T-helper 2 cell treated with Interferon-gamma antibody and Interleukin-4, amounts not matched to agents 5 μg/mL and 100 μg/mL, for 36 hours (primary cell): ENCODE data around the gene ATP11A.

Source experiments
- DNase-seq: peaks from one replicate; pipeline ENCODE4 v3.0.0; 2021; ENCODE audit warnings: low spot score
- H3K27ac Mint-ChIP-seq: one replicate; pipeline ENCODE4 v1.8.0; 2021; ENCODE audit warnings: mild to moderate bottlenecking, mixed read lengths
- H3K27me3 Mint-ChIP-seq: one replicate; pipeline ENCODE4 v1.8.0; 2021; ENCODE audit warnings: low read depth, mixed read lengths
- H3K36me3 Mint-ChIP-seq: one replicate; pipeline ENCODE4 v1.8.0; 2021; ENCODE audit warnings: low read depth, mixed read lengths
- H3K4me1 Mint-ChIP-seq: one replicate; pipeline ENCODE4 v1.8.0; 2021; ENCODE audit warnings: low read depth, mixed read lengths
- H3K4me3 Mint-ChIP-seq: one replicate; pipeline ENCODE4 v1.8.0; 2022; ENCODE audit warnings: mild to moderate bottlenecking, moderate library complexity, mixed read lengths
- H3K9me3 Mint-ChIP-seq: one replicate; pipeline ENCODE4 v1.8.0; 2021; ENCODE audit warnings: mixed read lengths

The ATP11A gene

DNA sequence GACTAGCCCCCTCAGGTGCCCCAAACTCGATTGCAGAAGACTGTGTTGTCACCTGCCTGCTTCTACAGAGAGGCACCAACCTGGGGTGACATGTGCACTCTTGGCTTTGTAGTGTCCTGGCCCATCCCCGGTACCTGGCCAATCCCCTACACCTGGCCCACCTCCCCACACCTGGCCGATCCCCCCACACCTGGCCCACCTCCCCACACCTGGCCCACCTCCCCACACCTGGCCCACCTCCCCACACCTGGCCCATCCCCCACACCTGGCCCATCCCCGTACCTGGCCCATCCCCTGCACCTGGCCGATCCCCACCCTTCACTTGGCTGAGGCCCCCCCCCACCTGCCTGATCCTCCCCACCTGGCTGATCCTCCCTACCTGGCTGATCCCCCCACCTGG lies 25.4 kb downstream of the ATP11A start:
- no peak overlapping the region for H3K27ac Mint-ChIP-seq
- no peak overlapping the region for H3K4me3 Mint-ChIP-seq
- no peaks in the 10 kb centered on the region for H3K27me3 Mint-ChIP-seq
- DNase-seq = no peak
- H3K9me3 Mint-ChIP-seq = no peaks in the 10 kb centered on the region
- no peaks in the 10 kb centered on the region for H3K36me3 Mint-ChIP-seq
- no peaks in the 10 kb centered on the region for H3K4me1 Mint-ChIP-seq

DNA sequence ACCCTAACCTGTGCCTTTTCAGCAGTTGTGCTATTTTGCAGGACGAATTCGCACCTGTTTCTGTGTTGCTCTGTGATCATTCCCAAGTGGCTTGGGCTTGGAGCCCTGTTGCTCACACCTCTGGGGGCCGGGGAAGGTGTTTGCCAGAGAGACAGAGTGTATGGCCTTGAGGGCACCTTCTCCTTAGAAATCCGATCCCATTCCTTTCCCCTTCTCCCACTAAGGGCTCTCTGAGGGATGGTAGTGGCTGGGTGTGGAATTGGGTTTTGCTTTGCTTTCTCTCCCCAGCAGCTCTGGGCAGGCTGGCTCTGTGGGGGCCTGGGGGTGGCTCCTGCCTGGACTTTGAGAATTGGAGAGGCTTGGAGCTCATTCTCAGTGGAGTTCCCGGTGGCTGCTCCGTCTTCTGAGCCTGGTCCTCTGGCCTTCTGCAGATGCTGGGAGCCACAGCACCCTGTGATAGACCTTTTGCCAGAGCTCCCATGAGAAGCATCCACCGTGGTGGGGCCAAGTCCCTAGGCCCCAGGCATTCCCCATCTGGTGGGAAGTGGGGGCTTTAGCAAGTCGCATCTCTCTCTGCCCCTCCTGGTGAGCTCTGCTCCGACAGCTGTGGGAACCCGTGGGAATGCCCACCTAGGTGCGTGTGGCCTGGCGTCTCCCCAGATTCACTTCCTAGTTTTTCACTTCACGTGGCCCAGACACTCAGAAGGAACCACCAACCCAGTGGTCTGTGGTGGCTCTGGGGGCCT lies 26.1 kb downstream of the ATP11A start:
- H3K27me3 Mint-ChIP-seq = no peaks in the 10 kb centered on the region
- H3K27ac Mint-ChIP-seq = no peak overlapping the region
- no peaks in the 10 kb centered on the region for H3K36me3 Mint-ChIP-seq
- no peak for DNase-seq
- no peaks in the 10 kb centered on the region for H3K4me1 Mint-ChIP-seq
- H3K4me3 Mint-ChIP-seq = no peak overlapping the region
- no peaks in the 10 kb centered on the region for H3K9me3 Mint-ChIP-seq

GRCh38 chr13:112716461-112716820 lies 26.6 kb downstream of the ATP11A start:
- Mint-ChIP-seq H3K4me3 (no peak overlapping the region), H3K27me3 (no peaks in the 10 kb centered on the region), H3K4me1 (no peaks in the 10 kb centered on the region), H3K27ac (no peak overlapping the region), H3K36me3 (no peaks in the 10 kb centered on the region), H3K9me3 (no peaks in the 10 kb centered on the region)
- DNase-seq = no peak

DNA sequence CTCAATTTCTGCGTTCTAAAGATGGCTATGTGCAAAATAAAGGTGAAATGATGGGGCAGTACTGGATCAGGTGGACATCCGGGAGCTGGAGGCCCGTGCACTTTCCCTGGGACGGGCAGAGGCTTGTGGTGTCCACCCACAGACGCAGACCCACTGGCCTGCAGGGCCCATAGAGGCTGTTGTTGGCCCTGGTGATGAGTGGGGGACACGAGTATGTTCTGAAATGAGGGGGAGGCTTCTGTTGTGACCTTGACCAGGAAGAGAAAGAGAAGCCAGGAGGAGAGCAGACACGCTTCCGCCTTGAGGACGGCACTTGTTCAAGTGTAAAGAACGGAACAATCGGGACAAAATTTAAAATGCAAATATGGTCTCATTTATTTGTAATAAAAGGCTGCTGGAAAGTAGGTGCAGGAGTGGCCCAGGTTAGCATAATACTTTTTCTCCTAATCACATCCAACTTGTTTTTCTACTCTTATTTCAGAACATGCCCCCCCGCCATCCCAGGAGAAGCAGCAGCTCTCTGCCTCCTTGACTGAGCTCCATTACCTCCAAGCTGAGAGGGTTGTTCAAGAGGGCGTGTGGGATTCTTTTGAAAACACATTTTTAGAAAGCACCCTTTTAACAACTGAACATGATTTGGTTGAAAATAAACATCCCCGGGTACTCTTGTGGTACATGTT lies 27.1 kb downstream of the ATP11A start:
- no peaks in the 10 kb centered on the region for H3K27me3 Mint-ChIP-seq
- H3K9me3 Mint-ChIP-seq = no peaks in the 10 kb centered on the region
- no peak for DNase-seq
- H3K36me3 Mint-ChIP-seq = no peaks in the 10 kb centered on the region
- no peak overlapping the region for H3K27ac Mint-ChIP-seq
- no peak overlapping the region for H3K4me3 Mint-ChIP-seq
- H3K4me1 Mint-ChIP-seq = no peaks in the 10 kb centered on the region

- Mint-ChIP-seq H3K27me3 (no peaks in the 10 kb centered on the region), H3K36me3 (no peaks in the 10 kb centered on the region), H3K27ac (no peak overlapping the region), H3K4me3 (no peak overlapping the region), H3K4me1 (no peaks in the 10 kb centered on the region), H3K9me3 (no peaks in the 10 kb centered on the region)
- no peak for DNase-seq
These were observed 28.5 kb downstream of the ATP11A start for GRCh38 chr13:112718318-112718717.

GRCh38 chr13:112719016-112719415 lies 29.2 kb downstream of the ATP11A start:
- Mint-ChIP-seq H3K36me3 (no peaks in the 10 kb centered on the region), H3K4me3 (no peak overlapping the region), H3K27ac (no peak overlapping the region), H3K27me3 (no peaks in the 10 kb centered on the region), H3K9me3 (no peaks in the 10 kb centered on the region), H3K4me1 (no peaks in the 10 kb centered on the region)
- DNase-seq = no peak

DNA sequence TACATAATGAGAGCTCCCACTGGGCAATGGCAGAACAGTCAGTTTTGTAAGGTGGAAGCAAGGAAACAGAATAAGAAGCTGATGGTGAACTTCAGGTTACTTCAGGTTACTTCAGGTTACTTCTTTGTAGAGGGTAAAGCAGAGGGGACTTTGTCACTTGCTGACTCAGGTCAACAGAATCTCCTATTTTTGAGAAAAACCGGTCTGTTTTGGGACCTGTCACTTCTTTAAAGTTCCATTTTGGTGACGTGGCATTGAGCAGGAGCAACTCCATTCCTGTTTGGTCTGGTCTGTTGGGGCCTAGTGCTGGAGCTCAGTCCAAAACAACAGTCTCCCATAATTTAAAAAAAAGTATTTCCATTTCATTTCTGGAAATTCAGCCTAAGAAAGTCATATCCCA lies 29.7 kb downstream of the ATP11A start:
- no peak for DNase-seq
- Mint-ChIP-seq H3K4me3 (no peak overlapping the region), H3K36me3 (no peaks in the 10 kb centered on the region), H3K4me1 (no peaks in the 10 kb centered on the region), H3K9me3 (no peaks in the 10 kb centered on the region), H3K27ac (no peak overlapping the region), H3K27me3 (no peaks in the 10 kb centered on the region)

- peaks cover under 1% of the 10 kb centered on the region for H3K4me1 Mint-ChIP-seq
- H3K27me3 Mint-ChIP-seq = no peaks in the 10 kb centered on the region
- H3K36me3 Mint-ChIP-seq = no peaks in the 10 kb centered on the region
- no peaks in the 10 kb centered on the region for H3K9me3 Mint-ChIP-seq
- DNase-seq = no peak
- no peak overlapping the region for H3K27ac Mint-ChIP-seq
- no peak overlapping the region for H3K4me3 Mint-ChIP-seq
These were observed 30.4 kb downstream of the ATP11A start for GRCh38 chr13:112720251-112720650.

GRCh38 chr13:112720814-112721197 lies 31.0 kb downstream of the ATP11A start:
- H3K27ac Mint-ChIP-seq = no peak overlapping the region
- no peak overlapping the region for H3K4me3 Mint-ChIP-seq
- H3K4me1 Mint-ChIP-seq = peaks cover 5% of the 10 kb centered on the region
- H3K36me3 Mint-ChIP-seq = no peaks in the 10 kb centered on the region
- no peaks in the 10 kb centered on the region for H3K9me3 Mint-ChIP-seq
- no peaks in the 10 kb centered on the region for H3K27me3 Mint-ChIP-seq
- DNase-seq = no peak

DNA sequence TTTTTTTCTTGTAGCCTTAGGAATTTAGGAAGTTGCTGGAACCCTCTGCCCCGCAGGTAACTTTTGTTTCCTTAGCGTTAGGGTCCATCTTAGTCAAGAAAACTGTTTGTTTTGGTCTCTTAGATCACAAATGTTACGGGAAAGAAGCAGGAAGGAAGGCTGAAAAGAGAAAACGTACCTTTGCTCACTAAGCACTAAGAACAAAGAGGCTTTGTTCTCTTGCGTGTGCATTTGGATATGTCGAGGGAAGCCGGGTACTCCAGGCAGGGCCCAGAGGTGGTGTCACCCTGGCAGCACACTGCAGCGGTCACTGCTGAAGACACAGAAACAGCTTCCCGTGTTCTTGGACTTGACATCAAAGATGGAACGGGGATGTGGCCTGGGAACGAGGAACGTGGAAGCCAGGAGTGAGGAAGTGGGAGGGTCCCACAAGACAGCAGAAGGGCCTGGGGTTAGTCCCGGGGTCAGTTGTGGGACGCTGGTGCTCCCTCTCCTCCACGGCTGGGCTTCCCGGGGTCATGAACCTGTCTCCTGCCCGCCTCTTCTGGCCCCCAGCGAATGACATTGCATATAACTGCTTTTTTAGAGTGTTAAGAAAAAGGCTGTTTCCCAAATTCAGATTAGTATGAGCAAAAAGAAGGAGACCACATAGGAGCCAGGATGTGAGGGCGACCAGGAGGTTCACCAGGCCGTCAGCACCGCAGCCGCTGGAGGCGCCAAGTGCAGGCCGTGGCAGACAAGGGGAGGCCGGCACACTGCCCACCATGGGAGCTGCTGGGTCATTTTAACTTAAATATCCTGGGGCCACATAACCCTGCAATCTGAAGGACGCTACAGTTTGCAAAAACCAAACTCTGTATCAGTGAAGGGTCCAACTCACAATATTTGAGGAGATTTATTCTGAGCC lies 31.6 kb downstream of the ATP11A start:
- H3K27me3 Mint-ChIP-seq = no peaks in the 10 kb centered on the region
- DNase-seq = no peak
- no peaks in the 10 kb centered on the region for H3K36me3 Mint-ChIP-seq
- H3K27ac Mint-ChIP-seq = no peak overlapping the region
- H3K9me3 Mint-ChIP-seq = no peaks in the 10 kb centered on the region
- no peak overlapping the region for H3K4me3 Mint-ChIP-seq
- H3K4me1 Mint-ChIP-seq = peaks cover 8% of the 10 kb centered on the region

DNA sequence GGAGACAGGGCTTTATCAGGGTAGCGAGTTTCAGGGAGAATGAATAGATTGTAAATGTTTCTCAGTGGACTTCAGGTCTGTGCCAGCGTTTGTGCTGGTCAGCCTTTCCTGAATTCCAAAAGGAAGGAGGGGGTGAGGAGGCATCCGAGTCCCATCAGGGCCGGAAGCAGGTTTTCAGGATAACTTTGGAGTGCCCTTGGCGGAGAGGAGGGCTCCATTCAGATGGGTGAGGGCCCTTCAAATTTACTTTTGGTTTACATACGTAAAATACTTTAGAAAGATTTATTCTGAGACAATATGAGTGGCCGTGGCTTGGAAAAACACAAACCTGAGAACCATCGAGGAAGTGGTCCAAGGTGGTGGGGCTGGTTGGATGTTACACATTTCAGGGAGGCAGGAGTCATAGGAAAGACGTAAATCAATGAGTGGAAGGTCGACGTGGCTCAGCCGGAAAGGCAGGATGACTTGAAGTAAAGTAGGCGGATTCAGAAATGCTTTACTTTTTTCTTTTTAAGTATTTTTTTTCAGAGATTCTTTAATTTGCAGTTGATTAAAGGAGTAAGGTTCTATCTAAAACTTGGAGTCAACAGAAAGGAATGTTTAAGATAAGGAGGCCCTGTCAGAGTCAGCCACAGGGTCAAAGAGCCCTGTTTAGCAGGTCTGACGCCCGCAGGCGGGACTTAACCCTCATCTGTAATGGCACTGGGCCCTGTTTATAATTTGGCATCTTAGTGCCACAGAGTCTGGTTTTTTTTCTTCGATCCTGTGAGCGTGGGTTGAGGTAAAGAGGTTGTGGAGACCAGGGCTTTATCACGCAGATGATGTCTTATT lies 32.8 kb downstream of the ATP11A start:
- no peak overlapping the region for H3K4me3 Mint-ChIP-seq
- DNase-seq = no peak
- no peaks in the 10 kb centered on the region for H3K27me3 Mint-ChIP-seq
- H3K9me3 Mint-ChIP-seq = no peaks in the 10 kb centered on the region
- peaks cover 12% of the 10 kb centered on the region for H3K4me1 Mint-ChIP-seq
- no peaks in the 10 kb centered on the region for H3K36me3 Mint-ChIP-seq
- no peak overlapping the region for H3K27ac Mint-ChIP-seq

- DNase-seq = no peak
- Mint-ChIP-seq H3K27me3 (no peaks in the 10 kb centered on the region), H3K36me3 (no peaks in the 10 kb centered on the region), H3K9me3 (no peaks in the 10 kb centered on the region), H3K27ac (no peak overlapping the region), H3K4me3 (no peak overlapping the region), H3K4me1 (peaks cover 12% of the 10 kb centered on the region)
These were observed 33.9 kb downstream of the ATP11A start for GRCh38 chr13:112723771-112724170.

DNA sequence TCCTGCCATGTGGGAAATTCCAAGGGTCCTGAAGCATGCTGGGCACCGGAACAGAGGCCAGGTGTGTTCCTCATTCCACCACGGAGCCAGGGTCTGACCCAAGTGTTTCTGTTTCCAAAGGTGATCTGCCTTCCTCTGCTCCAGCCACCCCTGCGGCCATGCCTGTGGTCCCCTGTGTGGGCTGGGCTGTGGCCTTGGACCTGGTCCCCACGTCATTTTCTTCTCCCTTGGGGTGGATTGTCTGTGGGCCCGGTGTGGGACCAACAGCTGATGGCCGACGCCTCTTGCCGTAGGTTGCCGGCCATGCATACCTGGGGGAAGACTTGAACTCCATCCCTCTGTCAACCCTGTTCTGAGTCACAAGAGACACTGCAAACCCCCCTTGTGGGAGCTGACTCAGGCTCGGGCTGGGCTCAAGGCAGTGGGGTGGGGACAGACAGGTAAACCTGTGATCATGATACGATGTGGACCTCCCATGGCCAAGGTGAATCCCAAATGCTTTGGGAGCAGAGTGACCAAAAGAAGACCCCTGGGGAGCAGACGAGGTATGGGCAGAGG lies 35.0 kb downstream of the ATP11A start:
- Mint-ChIP-seq H3K9me3 (no peaks in the 10 kb centered on the region), H3K4me3 (no peak overlapping the region), H3K4me1 (peaks cover 12% of the 10 kb centered on the region), H3K27me3 (no peaks in the 10 kb centered on the region), H3K27ac (no peak overlapping the region), H3K36me3 (no peaks in the 10 kb centered on the region)
- DNase-seq = no peak
